IMR-90 (cell line): Measurements from ENCODE around the gene CALHM3. TPM values are rescaled to one million over a fixed set of nuclear protein-coding genes. Genes with fewer than 3 reads are reported as not detected.
A peak's percentile ranks its signal among the peaks of the same experiment; 100 is the strongest.

Experiments
- ATAC-seq: fragments of 200-7000 bp; cut with Tn5 transposase; 2 replicates; pipeline ENCODE4 v1.9.1; 2020; ENCODE audit warnings: low read depth, mild to moderate bottlenecking, moderate library complexity
- BruUV-seq: library from RNA; stranded (reverse); fragments of 400-500 nt; replicated peaks from 2 replicates; lab custom pipeline; 2021; lab: Mats Ljungman, UMichigan
- CTCF ChIA-PET: fragments of 300-600 bp; formaldehyde crosslinking; extraction: SDS; loops from one replicate; lab custom pipeline; 2021; ENCODE audit warnings: antibody characterized with exemption; lab: Yijun Ruan, JAX
- POLR2A ChIA-PET: fragments of 300-600 bp; sonication (Branson Sonifier 250); formaldehyde crosslinking; loops from one replicate; lab custom pipeline; 2022; ENCODE audit warnings: antibody characterized with exemption; ENCODE audit not compliant: unreplicated experiment; lab: Charles Lee
- DNase-seq: peaks from one replicate; pipeline ENCODE4 v3.0.0; 2013
- H2AFZ ChIP-seq: replicated peaks from 2 replicates; pipeline ENCODE3; 2013; ENCODE audit warnings: low read length, mild to moderate bottlenecking; ENCODE audit not compliant: poor library complexity
- H2AK5ac ChIP-seq: 2 replicates; pipeline ENCODE4 v1.6.1; 2013; ENCODE audit warnings: low read depth, low read length, inconsistent platforms
- H2AK9ac ChIP-seq: replicated peaks from 2 replicates; pipeline ENCODE3; 2013; ENCODE audit warnings: mild to moderate bottlenecking, low read depth, low read length, moderate library complexity; ENCODE audit not compliant: poor library complexity
- H2BK120ac ChIP-seq: 2 replicates; pipeline ENCODE4 v1.6.1; 2013; ENCODE audit warnings: low read depth, low read length, inconsistent platforms
- H2BK15ac ChIP-seq: 3 replicates; pipeline ENCODE4 v1.6.1; 2013; ENCODE audit warnings: low read depth, low read length, inconsistent platforms
- H2BK20ac ChIP-seq: 2 replicates; pipeline ENCODE4 v1.6.1; 2013; ENCODE audit warnings: low read depth, mild to moderate bottlenecking, inconsistent platforms, low read length, moderate library complexity
- H2BK5ac ChIP-seq: 2 replicates; pipeline ENCODE4 v1.6.1; 2013; ENCODE audit warnings: mild to moderate bottlenecking, low read depth, low read length, inconsistent platforms; ENCODE audit not compliant: poor library complexity, severe bottlenecking
- H3K14ac ChIP-seq: replicated peaks from 2 replicates; pipeline ENCODE4 v1.6.1; 2013; ENCODE audit warnings: low read depth, low read length, inconsistent platforms
- H3K18ac ChIP-seq: 2 replicates; pipeline ENCODE4 v1.6.1; 2013; ENCODE audit warnings: low read depth, low read length, control low read depth
- H3K23ac ChIP-seq: 2 replicates; pipeline ENCODE4 v1.6.1; 2013; ENCODE audit warnings: low read depth, low read length, inconsistent platforms
- H3K27ac ChIP-seq: 2 replicates; pipeline ENCODE4 v1.5.1; 2013; ENCODE audit warnings: mild to moderate bottlenecking, control low read depth, low read length; ENCODE audit not compliant: insufficient read depth
- H3K27me3 ChIP-seq: 2 replicates; pipeline ENCODE4 v1.6.1; 2013; ENCODE audit warnings: low read length; ENCODE audit not compliant: control insufficient read depth, insufficient read depth
- H3K36me3 ChIP-seq: 2 replicates; pipeline ENCODE4 v1.6.1; 2013; ENCODE audit warnings: low read length, mixed read lengths; ENCODE audit not compliant: control insufficient read depth, insufficient read depth
- H3K4ac ChIP-seq: 2 replicates; pipeline ENCODE4 v1.6.1; 2013; ENCODE audit warnings: low read depth, low read length, inconsistent platforms
- H3K4me1 ChIP-seq: 2 replicates; pipeline ENCODE4 v1.6.1; 2013; ENCODE audit warnings: low read length, mixed read lengths; ENCODE audit not compliant: control insufficient read depth, insufficient read depth
- H3K4me2 ChIP-seq: 2 replicates; pipeline ENCODE4 v1.6.1; 2013; ENCODE audit warnings: low read depth, mild to moderate bottlenecking, control low read depth, low read length, moderate library complexity
- H3K4me3 ChIP-seq: 2 replicates; pipeline ENCODE4 v1.5.1; 2013; ENCODE audit warnings: low read depth, mild to moderate bottlenecking, control low read depth, low read length, moderate library complexity; ENCODE audit not compliant: insufficient read depth
- H3K56ac ChIP-seq: 2 replicates; pipeline ENCODE4 v1.6.1; 2013; ENCODE audit warnings: low read length, inconsistent platforms; ENCODE audit not compliant: insufficient read depth; ENCODE audit errors: extremely low read depth
- H3K79me1 ChIP-seq, 2 experiments: 2 replicates each; pipeline ENCODE4 v1.6.1; 2013; ENCODE audit warnings: low read length in 2 of 2, inconsistent platforms in 1 of 2, low read depth in 1 of 2
- H3K9ac ChIP-seq: 2 replicates; pipeline ENCODE4 v1.6.1; 2013; ENCODE audit warnings: low read depth, low read length, control low read depth
- H3K9me1 ChIP-seq: 2 replicates; pipeline ENCODE4 v1.6.1; 2013; ENCODE audit warnings: low read length, inconsistent platforms; ENCODE audit not compliant: insufficient read depth
- H3K9me3 ChIP-seq: 2 replicates; pipeline ENCODE4 v1.6.1; 2013; ENCODE audit warnings: low read length; ENCODE audit not compliant: control insufficient read depth, insufficient read depth
- H4K20me1 ChIP-seq: 2 replicates; pipeline ENCODE4 v1.6.1; 2013; ENCODE audit warnings: low read length, inconsistent platforms; ENCODE audit not compliant: insufficient read depth
- H4K5ac ChIP-seq: 2 replicates; pipeline ENCODE4 v1.6.1; 2013; ENCODE audit warnings: mild to moderate bottlenecking, low read depth, low read length, control low read depth
- H4K8ac ChIP-seq, 2 experiments: 2 replicates each; pipeline ENCODE4 v1.6.1; 2013; ENCODE audit warnings: low read depth in 2 of 2, low read length in 2 of 2, control low read depth in 1 of 2, inconsistent platforms in 1 of 2
- H4K91ac ChIP-seq: 2 replicates; pipeline ENCODE4 v1.6.1; 2013; ENCODE audit warnings: low read depth, low read length, inconsistent platforms; ENCODE audit not compliant: insufficient read depth
- BHLHE40 ChIP-seq: fragments of 150-350 bp; IDR thresholded peaks from 2 replicates; pipeline ENCODE4 v1.6.1; 2016; ENCODE audit warnings: mild to moderate bottlenecking, low read depth, low read length
- CEBPB ChIP-seq: IDR thresholded peaks from 2 replicates; pipeline ENCODE4 v1.6.1; 2012; ENCODE audit warnings: low read depth, low read length, improper control_type of control experiment
- CHD1 ChIP-seq: IDR thresholded peaks from 2 replicates; pipeline ENCODE4 v1.6.1; 2012; ENCODE audit warnings: low read depth, low read length, improper control_type of control experiment
- CTCF ChIP-seq: conservative IDR thresholded peaks from 2 replicates; pipeline ENCODE4 v1.5.1; 2012; ENCODE audit warnings: mild to moderate bottlenecking, low read depth, low read length, improper control_type of control experiment
- ELK1 ChIP-seq: fragments of 150-350 bp; IDR thresholded peaks from 2 replicates; pipeline ENCODE4 v1.6.1; 2016; ENCODE audit warnings: low read depth, mild to moderate bottlenecking, low read length, moderate library complexity, borderline replicate concordance
- FOS ChIP-seq: fragments of 150-350 bp; IDR thresholded peaks from 2 replicates; pipeline ENCODE4 v1.6.1; 2016; ENCODE audit warnings: low read depth, low read length
- MAFK ChIP-seq: IDR thresholded peaks from 2 replicates; pipeline ENCODE4 v1.6.1; 2012; ENCODE audit warnings: low read depth, low read length, improper control_type of control experiment
- MAZ ChIP-seq: IDR thresholded peaks from 2 replicates; pipeline ENCODE4 v1.6.1; 2012; ENCODE audit warnings: low read depth, mild to moderate bottlenecking, low read length, improper control_type of control experiment, moderate library complexity, borderline replicate concordance
- MXI1 ChIP-seq: IDR thresholded peaks from 2 replicates; pipeline ENCODE4 v1.6.1; 2012; ENCODE audit warnings: low read depth, mild to moderate bottlenecking, low read length, moderate library complexity, borderline replicate concordance
- NFE2L2 ChIP-seq: fragments of 150-350 bp; IDR thresholded peaks from 2 replicates; pipeline ENCODE4 v1.6.1; 2016; ENCODE audit warnings: low read depth, mild to moderate bottlenecking, low read length
- POLR2A ChIP-seq: IDR thresholded peaks from 2 replicates; pipeline ENCODE4 v1.6.1; 2012; ENCODE audit warnings: mild to moderate bottlenecking, low read depth, low read length
- RAD21 ChIP-seq: IDR thresholded peaks from 2 replicates; pipeline ENCODE4 v1.6.1; 2012; ENCODE audit warnings: low read length, improper control_type of control experiment
- RCOR1 ChIP-seq: IDR thresholded peaks from 2 replicates; pipeline ENCODE4 v1.6.1; 2012; ENCODE audit warnings: mild to moderate bottlenecking, low read length, improper control_type of control experiment; ENCODE audit not compliant: insufficient replicate concordance
- RFX5 ChIP-seq: IDR thresholded peaks from 2 replicates; pipeline ENCODE4 v1.8.0; 2012; ENCODE audit warnings: low read depth, mild to moderate bottlenecking, low read length, moderate library complexity
- SMC3 ChIP-seq: fragments of 150-350 bp; IDR thresholded peaks from 2 replicates; pipeline ENCODE4 v1.6.1; 2016; ENCODE audit warnings: low read depth, mild to moderate bottlenecking, antibody characterized with exemption, low read length, moderate library complexity
- USF2 ChIP-seq: fragments of 150-350 bp; IDR thresholded peaks from 2 replicates; pipeline ENCODE4 v1.6.1; 2017; ENCODE audit warnings: mild to moderate bottlenecking, antibody characterized with exemption, low read length, low read depth
- WGBS, 2 experiments: methylation state at CpG; one replicate each; pipeline versions ENCODE4 v1.1.5 to v1.1.7; 2013; ENCODE audit warnings: missing lambda C conversion rate in 2 of 2; ENCODE audit not compliant: insufficient read length in 1 of 2; ENCODE audit errors: extremely low coverage in 2 of 2; 5-methylcytosine and 5-hydroxymethylcytosine counted together
- dilution Hi-C: fragments of 300-500 bp; cut with HindIII; formaldehyde crosslinking; loops from one replicate; pipeline ENCODE4 v1.14.3; 2018; ENCODE audit warnings: low sequenced_read_pairs; ENCODE audit not compliant: unreplicated experiment
- in situ Hi-C: fragments of 300-500 bp; cut with MboI; formaldehyde crosslinking; loops from 3 replicates; pipeline ENCODE4 v1.14.3; 2019; ENCODE audit warnings: low sequenced_read_pairs, inconsistent platforms, mixed read lengths
- intact Hi-C: fragments of 100-400 bp; cut with micrococcal nuclease; formaldehyde crosslinking; loops from 2 replicates; pipeline ENCODE4 v1.10.0; 2022
- polyA plus RNA-seq, 3 experiments: library from polyadenylated mRNA; depleted of rRNA; stranded (reverse); fragments of >200 nt; gene quantifications; 2 replicates each; pipeline ENCODE4 v1.2.3, GENCODE V29; 2012; ENCODE audit warnings: low replicate concordance in 1 of 3
- total RNA-seq: library from RNA; depleted of rRNA; stranded (reverse); fragments of >200 nt; gene quantifications from 2 replicates; pipeline ENCODE4 v1.2.3, GENCODE V29; 2012

CALHM3 gene
- total and polyA plus RNA-seq, 2 of the 4 experiments (the other 2 are of a cell fraction), result not detected

GRCh38 chr10:103456074-103456660, 22.9 kb downstream of the CALHM3 start:
- Histone ChIP-seq H3K4ac (no peak overlapping the region), H3K4me2 (no peak overlapping the region), H3K9me1 (peaks cover 7% of the 10 kb centered on the region), H3K9ac (no peak overlapping the region), H2AK9ac (no peak overlapping the region), H3K23ac (no peak overlapping the region), H2BK120ac (no peak overlapping the region), H2BK20ac (no peak overlapping the region), H3K4me1 (peaks cover 9% of the 10 kb centered on the region; the same call in 1 of the 2 replicates), H3K4me3 (no peak overlapping the region), H3K14ac (no peak overlapping the region), H3K9me3 (no peaks in the 10 kb centered on the region), H2BK5ac (no peak overlapping the region), H3K27ac (no peak overlapping the region), H4K8ac (no peak overlapping the region), H3K18ac (no peak overlapping the region), H3K36me3 (no peaks in the 10 kb centered on the region), H4K5ac (no peak overlapping the region), H3K56ac (no peak overlapping the region), H4K20me1 (no peaks in the 10 kb centered on the region), H2BK15ac (no peak overlapping the region), H2AK5ac (peak overlapping the region; percentile 16; the same call in 1 of the 2 replicates), H3K79me1 (0 out of 4 replicates have a peak, but pooled peaks cover 0 to 7% of the 10 kb centered on the region in 2 experiments), H2AFZ (no peak overlapping the region), H4K91ac (no peak overlapping the region), H3K27me3 (peaks cover 14% of the 10 kb centered on the region)
- dilution Hi-C loops (no loop called here), in situ Hi-C loops (no loop called here), intact Hi-C loops (no loop called here)
- 85% methylated on average over 6 of the region's 9 CpGs; no CpG with 5 or more reads in 1 of the 2 experiments for WGBS, 2 experiments
- no TSS peak for BruUV-seq
- ChIA-PET POLR2A (no interaction called here), CTCF (no interaction called here)
- ATAC-seq (no peak), DNase-seq (no peak)
- TF ChIP-seq MAZ, result no peak
- no peak for TF ChIP-seq SMC3
- TF ChIP-seq RFX5, result no peak
- TF ChIP-seq ELK1, result no peak
- TF ChIP-seq CHD1, result no peak
- TF ChIP-seq USF2, result no peak
- no peak for TF ChIP-seq CTCF
- TF ChIP-seq BHLHE40, result no peak
- TF ChIP-seq MAFK, result no peak
- no peak for TF ChIP-seq RAD21
- no peak for TF ChIP-seq CEBPB
- no peak for TF ChIP-seq MXI1
- TF ChIP-seq NFE2L2, result no peak
- no peak for TF ChIP-seq POLR2A
- no peak for TF ChIP-seq RCOR1
- no peak for TF ChIP-seq FOS
